DND-41 (cell line): ENCODE data around the gene GDA.

Experiments used
- ATAC-seq: fragments of 200-7000 bp; cut with Tn5 transposase; 3 replicates; pipeline ENCODE4 v1.9.1; 2021; ENCODE audit warnings: low read depth; ENCODE audit not compliant: insufficient read depth
- DNase-seq: peaks from one replicate; pipeline ENCODE4 v3.0.0-alpha.2; 2020
- H2AFZ ChIP-seq: 2 replicates; pipeline ENCODE4 v1.6.0; 2012; ENCODE audit warnings: low read depth, low read length
- H3K27ac ChIP-seq: 2 replicates; pipeline ENCODE4 v1.5.1; 2012; ENCODE audit warnings: low read length, inconsistent platforms
- H3K27me3 ChIP-seq: fragments of 200-600 bp; sonication (generic); 2 replicates; pipeline ENCODE4 v1.6.0; 2012; ENCODE audit warnings: low read length, mild to moderate bottlenecking, inconsistent platforms; ENCODE audit not compliant: insufficient read depth, poor library complexity
- H3K36me3 ChIP-seq: 2 replicates; pipeline ENCODE4 v1.5.1; 2012; ENCODE audit warnings: low read length, inconsistent platforms; ENCODE audit not compliant: insufficient read depth
- H3K4me1 ChIP-seq: 2 replicates; pipeline ENCODE4 v1.5.1; 2012; ENCODE audit warnings: mild to moderate bottlenecking, low read length; ENCODE audit not compliant: insufficient read depth
- H3K4me2 ChIP-seq: 2 replicates; pipeline ENCODE4 v1.6.0; 2012; ENCODE audit warnings: mild to moderate bottlenecking, moderate library complexity, low read length, inconsistent platforms; ENCODE audit not compliant: insufficient read depth
- H3K4me3 ChIP-seq, 2 experiments: fragments of 200-600 bp in 1 of 2; shearing (Covaris generic) in 1 of 2; 2 replicates each; pipeline ENCODE4 v1.5.1; 2012 to 2016; ENCODE audit warnings: inconsistent platforms in 2 of 2, low read length in 2 of 2, mild to moderate bottlenecking in 2 of 2, low read depth in 1 of 2, moderate library complexity in 1 of 2
- H3K79me2 ChIP-seq: 2 replicates; pipeline ENCODE4 v1.6.0; 2012; ENCODE audit warnings: low read length, inconsistent platforms; ENCODE audit not compliant: insufficient read depth
- H3K9ac ChIP-seq: 2 replicates; pipeline ENCODE4 v1.6.0; 2012; ENCODE audit warnings: low read depth, mild to moderate bottlenecking, inconsistent platforms, low read length, moderate library complexity
- H3K9me3 ChIP-seq: 2 replicates; pipeline ENCODE4 v1.5.1; 2012; ENCODE audit warnings: low read length, moderate library complexity, mild to moderate bottlenecking, inconsistent platforms; ENCODE audit not compliant: insufficient read depth, severe bottlenecking
- H4K20me1 ChIP-seq: 2 replicates; pipeline ENCODE4 v1.6.0; 2012; ENCODE audit warnings: low read length; ENCODE audit not compliant: insufficient read depth
- CTCF ChIP-seq: IDR thresholded peaks from 2 replicates; pipeline ENCODE4 v1.5.1; 2012; ENCODE audit warnings: borderline replicate concordance, low read length, moderate library complexity, mild to moderate bottlenecking; ENCODE audit not compliant: poor library complexity, severe bottlenecking; ENCODE audit errors: extremely low read depth
- EZH2 ChIP-seq: IDR thresholded peaks from 3 replicates; pipeline ENCODE4 v1.6.1; 2012; ENCODE audit warnings: borderline replicate concordance, low read depth, mild to moderate bottlenecking, moderate library complexity, low read length, inconsistent platforms; ENCODE audit not compliant: severe bottlenecking

GDA gene

GRCh38 chr9:72300873-72301272, 151.6 kb downstream of the GDA start:
- H4K20me1 ChIP-seq, result no peaks in the 10 kb centered on the region
- no peak for TF ChIP-seq CTCF
- TF ChIP-seq EZH2, result no peak
- H3K36me3 ChIP-seq, result no peaks in the 10 kb centered on the region
- DNase-seq (no peak), ATAC-seq (no peak)
- no peak overlapping the region for H3K9ac ChIP-seq
- H3K4me3 ChIP-seq, result no peak overlapping the region
- no peak overlapping the region for H3K27ac ChIP-seq
- H3K4me1 ChIP-seq, result no peaks in the 10 kb centered on the region
- no peak overlapping the region for H2AFZ ChIP-seq
- H3K9me3 ChIP-seq, result no peaks in the 10 kb centered on the region
- no peaks in the 10 kb centered on the region for H3K27me3 ChIP-seq
- no peak overlapping the region for H3K4me2 ChIP-seq
- H3K79me2 ChIP-seq, result no peaks in the 10 kb centered on the region
